ENCODE measurements around the gene OR6S1.
"Not testable (repeated sequence)": the region's sequence is repeated elsewhere in the genome, so short reads cannot be mapped to it uniquely, and the experiment has no call there.

Gene OR6S1

GRCh38 chr14:20630340-20631022 lies 11.0 kb downstream of the OR6S1 start:
- DNase-seq, result peak; percentile 47

- no peak for DNase-seq
These were observed 13.2 kb downstream of the OR6S1 start for GRCh38 chr14:20628063-20628854.

- no peak for DNase-seq
These were observed 14.0 kb downstream of the OR6S1 start for GRCh38 chr14:20627346-20628027.

GRCh38 chr14:20626274-20626673 lies 15.2 kb downstream of the OR6S1 start:
- DNase-seq, result no peak

GRCh38 chr14:20624495-20625070 lies 16.9 kb downstream of the OR6S1 start:
- DNase-seq, result peak; percentile 64

GRCh38 chr14:20623798-20624197 lies 17.7 kb downstream of the OR6S1 start:
- no peak for DNase-seq

GRCh38 chr14:20622816-20623291 lies 18.6 kb downstream of the OR6S1 start:
- no peak for DNase-seq

- no peak for DNase-seq
These were observed 20.6 kb downstream of the OR6S1 start for GRCh38 chr14:20620798-20621478.

GRCh38 chr14:20619688-20620087 lies 21.8 kb downstream of the OR6S1 start:
- not testable (repeated sequence) for DNase-seq

GRCh38 chr14:20618271-20618749 lies 23.2 kb downstream of the OR6S1 start:
- DNase-seq, result no peak

GRCh38 chr14:20617138-20618003 lies 24.1 kb downstream of the OR6S1 start:
- DNase-seq, result no peak

GRCh38 chr14:20615996-20616395 lies 25.5 kb downstream of the OR6S1 start:
- DNase-seq, result no peak

- peak; percentile 24 for DNase-seq
These were observed 27.3 kb downstream of the OR6S1 start for GRCh38 chr14:20614038-20614840.

- peak; percentile 86 for DNase-seq
These were observed 28.1 kb downstream of the OR6S1 start for GRCh38 chr14:20613094-20614037.

- DNase-seq, result no peak
These were observed 29.1 kb downstream of the OR6S1 start for GRCh38 chr14:20612403-20612802.

GRCh38 chr14:20611277-20611676 lies 30.2 kb downstream of the OR6S1 start:
- DNase-seq, result no peak

GRCh38 chr14:20610002-20610765 lies 31.3 kb downstream of the OR6S1 start:
- DNase-seq, result peak; percentile 77

GRCh38 chr14:20609215-20610001 lies 32.1 kb downstream of the OR6S1 start:
- DNase-seq, result peak; percentile 65
